Cardiac fibroblast (primary cell): ENCODE measurements around the gene RAD23A.
"Not testable (repeated sequence)": the region's sequence is repeated elsewhere in the genome, so short reads cannot be mapped to it uniquely, and the experiment has no call there.

ENCODE experiments used
- DNase-seq, 2 donors: peaks; one replicate each; pipeline versions ENCODE4 v3.0.0 to v3.0.0-alpha.2; 2010; ENCODE audit warnings: low read depth in 2 of 2
- H3K4me3 ChIP-seq, 2 donors: replicated peaks in 1 of 2; 1 replicate in 1 of 2; 2 replicates in 1 of 2; pipeline ENCODE4 v1.5.1; 2011; ENCODE audit warnings: low read depth in 2 of 2, low read length in 2 of 2, mild to moderate bottlenecking in 2 of 2, moderate library complexity in 1 of 2
- CTCF ChIP-seq: IDR thresholded peaks from one replicate; pipeline ENCODE4 v1.5.1; 2011; ENCODE audit warnings: low read depth, mild to moderate bottlenecking, low read length, inconsistent platforms

The RAD23A gene

GRCh38 chr19:12913851-12914690 is 31.6 kb upstream of the RAD23A start:
- DNase-seq, result peak; percentile 57 to 63
- H3K4me3 ChIP-seq, result no peak overlapping the region
- no peak for TF ChIP-seq CTCF

GRCh38 chr19:12915860-12916259 is 29.8 kb upstream of the RAD23A start:
- H3K4me3 ChIP-seq, DNase-seq: not testable (repeated sequence)

GRCh38 chr19:12918253-12918652 is 27.4 kb upstream of the RAD23A start:
- no peak for TF ChIP-seq CTCF
- DNase-seq, result no peak

GRCh38 chr19:12921047-12921446 is 24.6 kb upstream of the RAD23A start:
- DNase-seq, result no peak
- no peak for TF ChIP-seq CTCF
- no peak overlapping the region for H3K4me3 ChIP-seq

More at GRCh38 chr19:12918253-12918652, 27.4 kb upstream of the RAD23A start:
- no peak overlapping the region for H3K4me3 ChIP-seq

GRCh38 chr19:12922959-12923358 is 22.7 kb upstream of the RAD23A start:
- no peak for DNase-seq
- no peak for TF ChIP-seq CTCF
- no peak overlapping the region for H3K4me3 ChIP-seq

- TF ChIP-seq CTCF, result no peak
- H3K4me3 ChIP-seq, result no peak overlapping the region
- no peak for DNase-seq
Measured at GRCh38 chr19:12924621-12925310, 20.9 kb upstream of the RAD23A start.

GRCh38 chr19:12930002-12930645 is 15.5 kb upstream of the RAD23A start:
- no peak for TF ChIP-seq CTCF

More at GRCh38 chr19:12930002-12930645, 15.5 kb upstream of the RAD23A start:
- H3K4me3 ChIP-seq, result no peak overlapping the region
- no peak for DNase-seq
